Sigmoid colon (tissue), 7 donors: ENCODE results near the gene H2AZ2. TPM values are rescaled to one million over a fixed set of nuclear protein-coding genes. Genes with fewer than 3 reads are reported as not detected.

Experiments
- DNase-seq: peaks from one replicate; pipeline ENCODE4 v3.0.0-alpha.2; 2019
- H3K27ac ChIP-seq, 4 donors: fragments of 200-600 bp; sonication (generic); one replicate each; pipeline ENCODE4 v1.5.1; 2016 to 2019; ENCODE audit warnings: mild to moderate bottlenecking in 1 of 4
- H3K27me3 ChIP-seq, 3 donors: fragments of 200-600 bp; sonication (generic); one replicate each; pipeline ENCODE4 v1.5.1; 2019; ENCODE audit warnings: mild to moderate bottlenecking in 1 of 3
- H3K36me3 ChIP-seq, 4 donors: fragments of 200-600 bp; sonication (generic); one replicate each; pipeline ENCODE4 v1.5.1; 2016 to 2019
- H3K4me1 ChIP-seq, 4 donors: fragments of 200-600 bp; sonication (generic); one replicate each; pipeline ENCODE4 v1.5.1; 2017 to 2019
- H3K4me3 ChIP-seq, 4 donors: fragments of 200-600 bp; sonication (generic); one replicate each; pipeline ENCODE4 v1.5.1; 2017 to 2019; ENCODE audit warnings: mild to moderate bottlenecking in 2 of 4, moderate library complexity in 1 of 4
- H3K9me3 ChIP-seq, 4 donors: fragments of 200-600 bp in 3 of 4; sonication (generic) in 3 of 4; one replicate each; pipeline versions ENCODE4 v1.5.1 to v1.6.1; 2013 to 2019
- EP300 ChIP-seq, 4 donors: sonication (generic); formaldehyde crosslinking; IDR thresholded peaks; one replicate each; pipeline ENCODE4 v1.6.1; 2017; ENCODE audit warnings: antibody characterized with exemption in 4 of 4
- POLR2A ChIP-seq, 2 donors: fragments of 450-650 bp; IDR thresholded peaks; one replicate each; pipeline ENCODE4 v1.6.1; 2016; ENCODE audit warnings: antibody characterized with exemption in 2 of 2, mild to moderate bottlenecking in 2 of 2, moderate library complexity in 2 of 2
- POLR2AphosphoS5 ChIP-seq, 4 donors: sonication (generic); formaldehyde crosslinking; IDR thresholded peaks; one replicate each; pipeline ENCODE4 v1.6.1; 2017; ENCODE audit warnings: antibody characterized with exemption in 4 of 4
- WGBS, 2 donors: extraction: QIAGEN DNeasy Blood & Tissue Kit; methylation state at CpG; one replicate each; pipeline ENCODE4 v1.1.7; 2013; 5-methylcytosine and 5-hydroxymethylcytosine counted together
- intact Hi-C: fragments of 100-400 bp; cut with DNase I; formaldehyde crosslinking; loops from one replicate; pipeline ENCODE4 v1.15.1; 2023
- polyA plus RNA-seq, 3 donors: library from polyadenylated mRNA; stranded (reverse); fragments of 200-250 nt; gene quantifications; one replicate each; pipeline ENCODE4 v1.2.3, GENCODE V29; 2013
- total RNA-seq, 4 donors: library from RNA; depleted of rRNA; stranded (reverse); fragments of >200 nt; gene quantifications; one replicate each; pipeline ENCODE4 v1.1.0, GENCODE V29; 2016
- TF ChIP-seq, protein P1 (sequence below), 4 experiments: fragments of 450-650 bp in 3 of 4; fragments of 200-600 bp in 1 of 4; IDR thresholded peaks; one replicate each; pipeline ENCODE4 v1.5.1; 2016 to 2019; ENCODE audit warnings: antibody characterized with exemption in 4 of 4, mild to moderate bottlenecking in 3 of 4, moderate library complexity in 2 of 4
- donor health status: healthy with polysubstance abuse.
- donor health status: Bipolar disorder and iron deficiency.
- donor health status: healthy.

The H2AZ2 gene
- total and polyA plus RNA-seq, 7 donors = 97.3 to 211 (median 158) TPM

DNA sequence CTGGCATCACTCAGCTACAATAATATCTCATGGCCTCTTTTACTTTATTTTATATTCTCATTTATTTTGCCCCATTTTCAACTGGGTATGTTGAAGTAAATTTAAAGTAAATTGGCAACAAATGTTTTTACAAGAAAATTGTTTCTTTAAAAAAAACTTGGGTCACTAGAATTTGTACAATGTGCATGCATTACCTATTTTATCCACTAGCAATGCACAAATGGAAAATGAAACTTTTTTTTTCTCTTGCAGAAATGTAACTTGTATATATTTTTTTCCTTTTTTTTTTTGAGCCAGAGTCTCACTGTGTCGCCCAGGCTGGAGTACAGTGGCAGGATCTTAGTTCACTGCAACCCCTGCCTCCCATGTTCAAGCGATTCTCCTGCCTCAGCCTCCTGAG is 10.3 kb upstream of the H2AZ2 start:
- WGBS, 2 donors = 85 to 86% methylated on average over 2 of the region's 2 CpGs
- H3K27ac ChIP-seq = no peak overlapping the region
- no peaks in the 10 kb centered on the region for H3K9me3 ChIP-seq
- H3K27me3 ChIP-seq = no peaks in the 10 kb centered on the region
- no peaks in the 10 kb centered on the region for H3K4me1 ChIP-seq
- intact Hi-C loops = loop anchor here (5.0 kb wide), 1 partner anchor 279 kb away; no protein-coding TSS in a partner anchor
- H3K36me3 ChIP-seq = no peaks in the 10 kb centered on the region
- DNase-seq = no peak
- no peak for TF ChIP-seq EP300 (IDR thresholded peaks at IDR 0.05)
- TF ChIP-seq, protein P1, sequence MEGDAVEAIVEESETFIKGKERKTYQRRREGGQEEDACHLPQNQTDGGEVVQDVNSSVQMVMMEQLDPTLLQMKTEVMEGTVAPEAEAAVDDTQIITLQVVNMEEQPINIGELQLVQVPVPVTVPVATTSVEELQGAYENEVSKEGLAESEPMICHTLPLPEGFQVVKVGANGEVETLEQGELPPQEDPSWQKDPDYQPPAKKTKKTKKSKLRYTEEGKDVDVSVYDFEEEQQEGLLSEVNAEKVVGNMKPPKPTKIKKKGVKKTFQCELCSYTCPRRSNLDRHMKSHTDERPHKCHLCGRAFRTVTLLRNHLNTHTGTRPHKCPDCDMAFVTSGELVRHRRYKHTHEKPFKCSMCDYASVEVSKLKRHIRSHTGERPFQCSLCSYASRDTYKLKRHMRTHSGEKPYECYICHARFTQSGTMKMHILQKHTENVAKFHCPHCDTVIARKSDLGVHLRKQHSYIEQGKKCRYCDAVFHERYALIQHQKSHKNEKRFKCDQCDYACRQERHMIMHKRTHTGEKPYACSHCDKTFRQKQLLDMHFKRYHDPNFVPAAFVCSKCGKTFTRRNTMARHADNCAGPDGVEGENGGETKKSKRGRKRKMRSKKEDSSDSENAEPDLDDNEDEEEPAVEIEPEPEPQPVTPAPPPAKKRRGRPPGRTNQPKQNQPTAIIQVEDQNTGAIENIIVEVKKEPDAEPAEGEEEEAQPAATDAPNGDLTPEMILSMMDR (IDR thresholded peaks at IDR 0.05) = no peak
- no peak for TF ChIP-seq POLR2A (IDR thresholded peaks at IDR 0.05)
- no peak overlapping the region for H3K4me3 ChIP-seq

GRCh38 chr7:44854644-44855364 is 6.9 kb upstream of the H2AZ2 start:
- no peak overlapping the region for H3K4me3 ChIP-seq
- no peaks in the 10 kb centered on the region for H3K36me3 ChIP-seq
- H3K9me3 ChIP-seq = no peaks in the 10 kb centered on the region
- TF ChIP-seq, protein P1 (IDR thresholded peaks at IDR 0.05) = no peak
- no peak for TF ChIP-seq POLR2A (IDR thresholded peaks at IDR 0.05)
- no peak for TF ChIP-seq POLR2AphosphoS5 (IDR thresholded peaks at IDR 0.05)
- no peak for TF ChIP-seq EP300 (IDR thresholded peaks at IDR 0.05)
- H3K4me1 ChIP-seq = no peaks in the 10 kb centered on the region
- no peak overlapping the region for H3K27ac ChIP-seq
- 92 to 93% methylated on average over 8 of the region's 8 CpGs for WGBS, 2 donors
- H3K27me3 ChIP-seq = no peaks in the 10 kb centered on the region
- intact Hi-C loops = loop anchor here (5.0 kb wide), 1 partner anchor 282 kb away; no protein-coding TSS in a partner anchor
- DNase-seq = no peak

GRCh38 chr7:44853391-44853790 is 5.5 kb upstream of the H2AZ2 start:
- Histone ChIP-seq H3K27ac (no peak overlapping the region), H3K36me3 (no peaks in the 10 kb centered on the region), H3K27me3 (no peaks in the 10 kb centered on the region), H3K9me3 (no peaks in the 10 kb centered on the region), H3K4me3 (no peak overlapping the region), H3K4me1 (peaks cover 0 to 8% (median 7%) of the 10 kb centered on the region in 4 donors)
- WGBS, 2 donors = 92 to 94% methylated on average over 3 of the region's 3 CpGs
- intact Hi-C loops = no loop called here
- no peak for DNase-seq
- TF ChIP-seq, protein P1 (IDR thresholded peaks at IDR 0.05) = no peak
- TF ChIP-seq POLR2AphosphoS5 (IDR thresholded peaks at IDR 0.05) = no peak
- TF ChIP-seq EP300 (IDR thresholded peaks at IDR 0.05) = no peak
- TF ChIP-seq POLR2A (IDR thresholded peaks at IDR 0.05) = no peak

DNA sequence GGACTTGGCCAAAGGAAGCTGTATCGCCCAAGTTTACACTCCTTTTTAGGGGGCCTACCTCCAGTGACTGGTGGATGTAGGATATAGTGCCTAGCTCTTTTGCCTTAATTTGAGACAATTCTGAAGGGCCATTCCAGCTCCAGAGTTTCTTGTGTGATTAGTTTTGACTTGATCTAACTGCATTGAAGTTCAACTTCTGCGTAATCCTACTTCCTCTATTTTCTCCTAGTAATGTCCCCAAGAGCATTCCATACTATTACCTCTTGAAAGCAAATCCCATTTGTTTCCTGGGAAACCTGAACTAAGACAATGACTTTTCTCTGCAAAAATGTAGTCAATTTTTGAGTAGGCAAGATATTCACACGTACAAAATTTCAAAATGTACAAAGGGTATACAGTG is 4.7 kb upstream of the H2AZ2 start:
- peaks cover 0 to 8% (median 7%) of the 10 kb centered on the region in 4 donors for H3K4me1 ChIP-seq
- intact Hi-C loops = no loop called here
- H3K27me3 ChIP-seq = no peaks in the 10 kb centered on the region
- WGBS, 2 donors = 92 to 94% methylated on average over 3 of the region's 3 CpGs
- H3K36me3 ChIP-seq = no peaks in the 10 kb centered on the region
- no peak for DNase-seq
- no peak for TF ChIP-seq POLR2A (IDR thresholded peaks at IDR 0.05)
- TF ChIP-seq EP300 (IDR thresholded peaks at IDR 0.05) = no peak
- TF ChIP-seq, protein P1 (IDR thresholded peaks at IDR 0.05) = no peak
- no peak for TF ChIP-seq POLR2AphosphoS5 (IDR thresholded peaks at IDR 0.05)
- no peaks in the 10 kb centered on the region for H3K9me3 ChIP-seq
- no peak overlapping the region for H3K27ac ChIP-seq
- H3K4me3 ChIP-seq = no peak overlapping the region
